Measurements from ENCODE around the gene RGL1.

RGL1 gene

DNA sequence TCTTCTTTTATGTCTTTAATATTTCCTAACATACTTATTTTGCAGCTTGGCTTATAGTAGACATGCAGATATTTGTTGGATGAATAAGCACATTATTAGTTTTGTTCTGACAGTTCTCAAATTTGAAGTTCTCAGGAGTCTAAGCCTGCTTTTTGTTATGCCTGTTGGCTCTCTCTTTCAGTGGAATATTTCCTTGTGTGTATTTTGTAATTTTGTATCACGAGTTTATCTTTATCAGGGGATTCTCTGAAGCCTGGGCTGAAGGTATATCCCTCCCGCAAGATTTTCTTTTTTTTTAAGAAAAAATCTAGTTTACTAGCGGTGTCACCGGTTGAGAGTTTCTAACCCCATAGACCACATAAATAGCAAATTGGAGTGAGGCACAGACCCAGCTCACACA is 105.9 kb downstream of the RGL1 start:
- TF ChIP-seq ZNF274 (IDR thresholded peaks at IDR 0.05; ENCODE audit: low read depth, low read length): no peak
- peak overlapping the region; percentile 30; the same call in 1 of the 2 replicates for H3K4me3 ChIP-seq (ENCODE audit: low read length)

DNA sequence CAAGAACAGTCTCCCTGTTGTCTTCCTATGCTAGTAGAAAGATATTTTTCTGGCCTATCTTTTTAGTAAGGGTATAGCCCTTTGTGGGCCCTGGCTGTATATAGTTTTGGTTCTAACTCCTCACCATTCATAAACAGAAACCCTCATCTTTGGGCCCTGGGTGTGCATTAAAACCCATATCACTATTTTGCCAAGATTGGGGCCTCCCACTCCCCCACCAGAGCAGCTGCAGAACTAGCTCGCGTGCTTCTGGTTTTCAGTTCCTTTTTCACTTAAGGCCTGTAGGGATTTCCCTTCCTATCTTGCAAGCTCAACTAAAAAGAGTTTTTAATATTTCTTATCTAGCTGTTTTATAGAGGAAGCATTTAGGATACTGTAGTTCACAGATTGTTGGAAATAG is 106.4 kb downstream of the RGL1 start:
- H3K4me3 ChIP-seq (ENCODE audit: low read length): peak overlapping the region; percentile 30; the same call in 1 of the 2 replicates
- no peak for TF ChIP-seq ZNF274 (IDR thresholded peaks at IDR 0.05; ENCODE audit: low read depth, low read length)

DNA sequence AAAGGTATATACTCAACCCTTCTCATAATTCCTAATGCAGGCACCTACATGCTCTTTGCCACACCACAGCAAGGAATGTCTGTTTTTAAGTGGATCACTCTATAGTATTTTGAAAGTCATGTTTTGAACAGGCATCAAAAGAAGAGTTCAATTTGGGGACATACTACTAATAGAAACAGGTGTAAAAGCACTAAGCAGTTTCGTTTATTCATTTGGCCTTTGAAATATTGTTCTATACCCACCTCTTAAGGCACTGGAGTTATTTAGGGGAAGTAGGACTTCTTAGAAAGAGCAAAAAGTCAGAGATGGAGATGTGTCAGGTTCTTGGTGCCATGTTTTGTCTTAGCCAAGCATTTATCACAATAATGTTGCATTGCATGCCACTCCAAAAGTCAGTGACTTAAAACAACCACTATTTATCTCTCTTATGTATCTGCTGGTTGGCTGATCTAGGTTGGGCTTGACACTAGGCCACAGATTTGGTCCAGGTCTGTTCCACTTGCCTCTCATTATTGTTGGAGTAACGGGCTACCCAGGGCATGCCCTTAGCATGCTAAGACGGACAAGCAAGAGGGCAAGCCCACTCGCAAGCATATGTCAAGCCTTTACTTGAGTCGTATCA is 107.5 kb downstream of the RGL1 start:
- no peak for TF ChIP-seq ZNF274 (IDR thresholded peaks at IDR 0.05; ENCODE audit: low read depth, low read length)
- peak overlapping the region; percentile 45; the same call in 1 of the 2 replicates for H3K4me3 ChIP-seq (ENCODE audit: low read length)

GRCh38 chr1:183913567-183913993 is 108.7 kb downstream of the RGL1 start:
- no peak for TF ChIP-seq ZNF274 (IDR thresholded peaks at IDR 0.05; ENCODE audit: low read depth, low read length)
- H3K4me3 ChIP-seq (ENCODE audit: low read length): no peak overlapping the region

- no peak overlapping the region for H3K4me3 ChIP-seq (ENCODE audit: low read length)
- TF ChIP-seq ZNF274 (IDR thresholded peaks at IDR 0.05; ENCODE audit: low read depth, low read length): no peak
Measured at GRCh38 chr1:183914276-183914675, 109.4 kb downstream of the RGL1 start.

GRCh38 chr1:183914891-183915290 is 110.0 kb downstream of the RGL1 start:
- TF ChIP-seq ZNF274 (IDR thresholded peaks at IDR 0.05; ENCODE audit: low read depth, low read length): no peak

DNA sequence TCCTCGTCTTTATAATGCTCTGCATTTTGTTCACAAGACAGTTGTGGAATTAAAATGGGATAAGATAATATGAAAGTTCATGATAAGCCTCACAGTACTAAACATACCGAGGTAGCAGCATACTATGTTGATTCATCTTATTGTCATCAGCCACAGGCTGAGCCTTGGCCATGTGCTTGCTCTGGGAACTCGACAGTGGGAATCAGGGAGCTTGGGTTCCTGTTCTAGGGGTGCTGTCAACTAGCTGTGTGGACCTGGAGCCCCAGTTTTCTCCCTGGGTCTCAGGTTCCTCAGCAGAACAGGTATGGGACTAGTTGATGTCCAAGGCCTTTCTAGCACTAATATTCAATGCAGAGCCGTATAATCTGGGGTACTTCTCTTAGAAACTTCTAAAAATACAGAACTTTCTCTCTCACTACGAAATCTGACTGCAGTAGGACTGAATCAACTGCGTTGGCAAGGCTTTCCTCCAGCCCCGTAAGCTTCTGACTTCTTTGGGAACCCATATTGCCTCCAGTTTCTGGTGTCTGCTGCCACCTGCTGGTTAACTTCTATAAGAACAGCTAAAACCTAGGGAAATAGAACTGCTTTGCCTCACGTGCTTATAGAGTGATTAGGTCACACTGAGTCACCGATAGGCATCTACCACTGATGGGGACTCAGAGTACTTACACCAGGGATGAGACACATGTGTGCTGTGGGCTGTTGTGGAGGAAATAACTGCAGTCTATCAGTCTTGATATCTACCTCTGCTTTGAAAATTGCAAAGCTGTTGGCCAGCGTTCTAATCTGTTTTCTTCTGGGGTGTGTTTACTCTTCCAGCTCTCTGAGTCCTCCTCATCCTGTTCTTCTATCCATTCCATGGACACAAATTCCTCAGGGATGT is 110.9 kb downstream of the RGL1 start:
- no peak for TF ChIP-seq ZNF274 (IDR thresholded peaks at IDR 0.05; ENCODE audit: low read depth, low read length)
- no peak overlapping the region for H3K4me3 ChIP-seq (ENCODE audit: low read length)

More at GRCh38 chr1:183914891-183915290, 110.0 kb downstream of the RGL1 start:
- H3K4me3 ChIP-seq (ENCODE audit: low read length): no peak overlapping the region

GRCh38 chr1:183916574-183916973 is 111.7 kb downstream of the RGL1 start:
- no peak overlapping the region for H3K4me3 ChIP-seq (ENCODE audit: low read length)
- no peak for TF ChIP-seq ZNF274 (IDR thresholded peaks at IDR 0.05; ENCODE audit: low read depth, low read length)

DNA sequence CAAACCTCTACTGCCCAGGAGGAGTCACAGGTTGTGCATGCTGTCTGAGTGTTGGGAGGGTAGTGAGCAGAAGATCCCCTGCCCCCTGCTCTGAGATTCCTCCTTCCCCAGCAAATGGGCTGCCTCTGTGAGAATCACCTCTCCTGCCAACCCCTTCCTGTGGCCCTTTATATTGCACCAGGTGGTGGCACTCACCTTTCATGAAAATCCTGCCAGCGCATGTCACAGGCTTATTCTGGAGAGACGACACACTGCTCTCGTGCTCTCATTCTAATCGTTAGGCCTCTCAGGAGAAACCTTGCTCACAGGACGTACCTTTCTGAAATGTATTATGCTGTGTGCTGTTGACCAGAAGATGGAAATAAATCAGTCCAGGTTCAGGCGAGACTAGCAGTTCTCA is 113.7 kb downstream of the RGL1 start:
- no peak for TF ChIP-seq ZNF274 (IDR thresholded peaks at IDR 0.05; ENCODE audit: low read depth, low read length)
- no peak overlapping the region for H3K4me3 ChIP-seq (ENCODE audit: low read length)

- no peak for TF ChIP-seq ZNF274 (IDR thresholded peaks at IDR 0.05; ENCODE audit: low read depth, low read length)
- H3K4me3 ChIP-seq (ENCODE audit: low read length): no peak overlapping the region
Measured at GRCh38 chr1:183920651-183921050, 115.7 kb downstream of the RGL1 start.

DNA sequence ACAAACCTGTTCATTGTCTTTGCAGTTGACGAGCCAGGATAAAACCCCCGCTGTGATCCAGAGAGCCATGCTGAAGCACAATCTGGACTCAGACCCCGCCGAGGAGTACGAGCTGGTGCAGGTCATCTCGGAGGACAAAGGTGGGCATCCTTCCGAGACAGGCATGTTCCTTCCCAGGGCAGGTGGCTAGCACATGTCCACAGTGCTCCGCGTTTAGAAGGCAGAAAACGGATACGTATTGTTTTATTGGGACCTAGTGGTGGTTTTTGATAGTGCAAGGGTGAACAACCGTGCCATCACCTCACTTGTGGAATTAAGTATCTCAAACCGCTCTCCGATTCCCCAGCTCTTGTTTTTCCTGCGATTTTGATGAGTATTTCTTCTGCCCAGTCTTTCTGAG is 117.3 kb downstream of the RGL1 start:
- no peak for TF ChIP-seq ZNF274 (IDR thresholded peaks at IDR 0.05; ENCODE audit: low read depth, low read length)
- H3K4me3 ChIP-seq (ENCODE audit: low read length): no peak overlapping the region

GRCh38 chr1:183925947-183926346 is 121.0 kb downstream of the RGL1 start:
- H3K4me3 ChIP-seq (ENCODE audit: low read length): no peak overlapping the region
- TF ChIP-seq ZNF274 (IDR thresholded peaks at IDR 0.05; ENCODE audit: low read depth, low read length): no peak

GRCh38 chr1:183926983-183927382 is 122.1 kb downstream of the RGL1 start:
- no peak for TF ChIP-seq ZNF274 (IDR thresholded peaks at IDR 0.05; ENCODE audit: low read depth, low read length)

GRCh38 chr1:183931646-183932271 is 126.8 kb downstream of the RGL1 start:
- no peak for TF ChIP-seq ZNF274 (IDR thresholded peaks at IDR 0.05; ENCODE audit: low read depth, low read length)
- H3K4me3 ChIP-seq (ENCODE audit: low read length): no peak overlapping the region

More at GRCh38 chr1:183926983-183927382, 122.1 kb downstream of the RGL1 start:
- H3K4me3 ChIP-seq (ENCODE audit: low read length): no peak overlapping the region
